Retinal pigment epithelial cell (primary cell): ENCODE measurements around the gene RUFY2.
A peak's percentile ranks its signal among the peaks of the same experiment; 100 is the strongest.

Experiments used
- DNase-seq: peaks from one replicate; pipeline ENCODE4 v3.0.0-alpha.2; 2010; ENCODE audit warnings: low read depth
- H3K4me3 ChIP-seq: 2 replicates; pipeline ENCODE4 v1.5.1; 2011; ENCODE audit warnings: mild to moderate bottlenecking, low read length, control low read depth, moderate library complexity
- CTCF ChIP-seq: conservative IDR thresholded peaks from 2 replicates; pipeline ENCODE4 v1.5.1; 2011; ENCODE audit warnings: low read depth, low read length, control low read depth, inconsistent platforms

RUFY2 gene

GRCh38 chr10:68302503-68302823, 104.6 kb downstream of the RUFY2 start:
- TF ChIP-seq CTCF: no peak
- no peak for DNase-seq
- no peak overlapping the region for H3K4me3 ChIP-seq

- peak; percentile 29 for DNase-seq
- peak; percentile 49 for TF ChIP-seq CTCF
- H3K4me3 ChIP-seq: no peak overlapping the region
Measured at GRCh38 chr10:68301790-68302502, 105.1 kb downstream of the RUFY2 start.

- no peak overlapping the region for H3K4me3 ChIP-seq
- DNase-seq: no peak
- TF ChIP-seq CTCF: no peak
Measured at GRCh38 chr10:68301301-68301700, 105.8 kb downstream of the RUFY2 start.

- no peak for TF ChIP-seq CTCF
- no peak overlapping the region for H3K4me3 ChIP-seq
- no peak for DNase-seq
Measured at GRCh38 chr10:68296843-68297663, 110.0 kb downstream of the RUFY2 start.
